Measurements from ENCODE around the gene SPAG17. TPM values are rescaled to one million over a fixed set of nuclear protein-coding genes. Genes with fewer than 3 reads are reported as not detected.

The SPAG17 gene
- total RNA-seq, 1 experiment from 2014 or later = not detected

DNA sequence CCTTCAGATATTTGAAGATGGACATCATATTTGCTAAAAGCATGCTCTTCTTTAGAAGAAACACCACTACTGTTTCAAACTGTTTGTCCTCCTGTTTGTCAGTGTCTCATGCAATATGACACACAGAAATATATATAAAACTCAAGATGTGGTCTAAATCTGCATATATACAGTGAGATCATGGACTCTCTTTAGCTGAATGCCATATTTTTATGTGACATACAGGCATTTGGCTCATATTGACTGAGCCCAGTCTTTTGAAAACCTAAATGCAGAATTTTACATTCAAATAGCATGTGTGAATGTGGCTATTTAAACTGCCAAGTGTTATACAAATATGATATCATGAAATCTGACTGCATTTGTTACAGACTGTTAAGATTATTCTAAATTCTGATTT is 274.0 kb downstream of the SPAG17 start:
- H3K36me3 ChIP-seq (ENCODE audit: control insufficient read depth in 1 of 2, insufficient read depth in 2 of 2, low read length in 2 of 2) = peaks cover 3 to 12% of the 10 kb centered on the region in 2 experiments; a peak in 2 of 4 replicates
- ChIA-PET CTCF (interaction anchor here (1.4 kb wide), 1 partner anchor 15 kb away, joined by 3 read pairs; no protein-coding TSS in a partner anchor), RAD21 (ENCODE audit: low non-redundant PET in 1 of 2, low total read pairs in 2 of 2, uncharacterized antibody in 2 of 2, unreplicated experiment in 2 of 2) (no interaction called here), POLR2A (no interaction called here)
- no peak overlapping the region for H3K27ac ChIP-seq (ENCODE audit: low read depth, low read length)
- no peak overlapping the region for H3K4me2 ChIP-seq (ENCODE audit: low read length)
- H3K9ac ChIP-seq (ENCODE audit: low read length) = no peak overlapping the region
- no peaks in the 10 kb centered on the region for H3K9me2 ChIP-seq (ENCODE audit: insufficient read depth)
- no peak overlapping the region for H3K4me3 ChIP-seq (replicated peaks in 1 of 2; ENCODE audit: low read depth in 1 of 2, low read length in 2 of 2)
- no peak for TF ChIP-seq SP1 (IDR thresholded peaks at IDR 0.05; ENCODE audit: low read depth)
- TF ChIP-seq EZH2 (IDR thresholded peaks at IDR 0.05) = no peak
- no peak for TF ChIP-seq EGR1 (IDR thresholded peaks at IDR 0.05; ENCODE audit: low read depth)
- no peak for TF ChIP-seq ZNF274 (IDR thresholded peaks at IDR 0.05; ENCODE audit: low read depth, low read length)
- no peak for TF ChIP-seq SRF (IDR thresholded peaks at IDR 0.05; ENCODE audit: low read depth)
- TF ChIP-seq POLR2A (IDR thresholded peaks at IDR 0.05; ENCODE audit: borderline replicate concordance, extremely low read depth, insufficient read depth, insufficient read length) = no peak
- TF ChIP-seq, protein P1, sequence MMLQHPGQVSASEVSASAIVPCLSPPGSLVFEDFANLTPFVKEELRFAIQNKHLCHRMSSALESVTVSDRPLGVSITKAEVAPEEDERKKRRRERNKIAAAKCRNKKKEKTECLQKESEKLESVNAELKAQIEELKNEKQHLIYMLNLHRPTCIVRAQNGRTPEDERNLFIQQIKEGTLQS (IDR thresholded peaks at IDR 0.05) = no peak
- no peak for TF ChIP-seq TCF7L2 (IDR thresholded peaks at IDR 0.05; ENCODE audit: borderline replicate concordance, extremely low read depth, insufficient read depth, insufficient read length)
- TF ChIP-seq, protein P2, sequence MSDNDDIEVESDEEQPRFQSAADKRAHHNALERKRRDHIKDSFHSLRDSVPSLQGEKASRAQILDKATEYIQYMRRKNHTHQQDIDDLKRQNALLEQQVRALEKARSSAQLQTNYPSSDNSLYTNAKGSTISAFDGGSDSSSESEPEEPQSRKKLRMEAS (IDR thresholded peaks at IDR 0.05) = no peak
- no peak for TF ChIP-seq ELF1 (IDR thresholded peaks at IDR 0.05; ENCODE audit: borderline replicate concordance, low read depth)
- TF ChIP-seq FOSL1 (IDR thresholded peaks at IDR 0.05; ENCODE audit: low read depth) = no peak
- no peak for TF ChIP-seq CEBPB (IDR thresholded peaks at IDR 0.05; ENCODE audit: low read depth)
- TF ChIP-seq POLR2AphosphoS5 (IDR thresholded peaks at IDR 0.05; ENCODE audit: low read depth, low read length) = no peak
- no peak for TF ChIP-seq JUND (IDR thresholded peaks at IDR 0.05)
- TF ChIP-seq EZH2phosphoT487 (IDR thresholded peaks at IDR 0.05; ENCODE audit: borderline replicate concordance) = no peak
- TF ChIP-seq, protein P3, sequence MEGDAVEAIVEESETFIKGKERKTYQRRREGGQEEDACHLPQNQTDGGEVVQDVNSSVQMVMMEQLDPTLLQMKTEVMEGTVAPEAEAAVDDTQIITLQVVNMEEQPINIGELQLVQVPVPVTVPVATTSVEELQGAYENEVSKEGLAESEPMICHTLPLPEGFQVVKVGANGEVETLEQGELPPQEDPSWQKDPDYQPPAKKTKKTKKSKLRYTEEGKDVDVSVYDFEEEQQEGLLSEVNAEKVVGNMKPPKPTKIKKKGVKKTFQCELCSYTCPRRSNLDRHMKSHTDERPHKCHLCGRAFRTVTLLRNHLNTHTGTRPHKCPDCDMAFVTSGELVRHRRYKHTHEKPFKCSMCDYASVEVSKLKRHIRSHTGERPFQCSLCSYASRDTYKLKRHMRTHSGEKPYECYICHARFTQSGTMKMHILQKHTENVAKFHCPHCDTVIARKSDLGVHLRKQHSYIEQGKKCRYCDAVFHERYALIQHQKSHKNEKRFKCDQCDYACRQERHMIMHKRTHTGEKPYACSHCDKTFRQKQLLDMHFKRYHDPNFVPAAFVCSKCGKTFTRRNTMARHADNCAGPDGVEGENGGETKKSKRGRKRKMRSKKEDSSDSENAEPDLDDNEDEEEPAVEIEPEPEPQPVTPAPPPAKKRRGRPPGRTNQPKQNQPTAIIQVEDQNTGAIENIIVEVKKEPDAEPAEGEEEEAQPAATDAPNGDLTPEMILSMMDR (IDR thresholded peaks at IDR 0.05 in 2 of 3, conservative IDR thresholded peaks at IDR 0.05 in 1 of 3; ENCODE audit: borderline replicate concordance in 1 of 3, insufficient read depth in 1 of 3, low read depth in 2 of 3, low read length in 2 of 3) = no peak
- no peak for TF ChIP-seq REST (IDR thresholded peaks at IDR 0.05; ENCODE audit: low read depth)
- no peak overlapping the region for H2AFZ ChIP-seq (ENCODE audit: low read depth, low read length, poor library complexity, severe bottlenecking)
- DNase-seq (ENCODE audit: low read depth, low spot score) (no peak), ATAC-seq (no peak)
- no TSS peak for BruUV-seq (replicated peaks)
- H3K79me2 ChIP-seq (ENCODE audit: insufficient read depth, low read length) = no peaks in the 10 kb centered on the region
- intact Hi-C loops (cut with micrococcal nuclease) = no loop called here
- H3K27me3 ChIP-seq (ENCODE audit: insufficient read depth, low read length) = no peaks in the 10 kb centered on the region
- no peaks in the 10 kb centered on the region for H3K9me3 ChIP-seq (ENCODE audit: control insufficient read depth in 1 of 2, insufficient read depth in 1 of 2, low read depth in 1 of 2, low read length in 2 of 2)
- H3K4me1 ChIP-seq (ENCODE audit: control insufficient read depth in 1 of 2, insufficient read depth in 2 of 2, low read length in 2 of 2) = no peaks in the 10 kb centered on the region
- no peaks in the 10 kb centered on the region for H4K20me1 ChIP-seq (ENCODE audit: insufficient read depth)

All from HCT116 (cell line).